ENCODE results near the gene C1orf167. TPM values are rescaled to one million over a fixed set of nuclear protein-coding genes. Genes with fewer than 3 reads are reported as not detected.

C1orf167 gene
- total RNA-seq, 1 donor from 2014 or later: not detected

DNA sequence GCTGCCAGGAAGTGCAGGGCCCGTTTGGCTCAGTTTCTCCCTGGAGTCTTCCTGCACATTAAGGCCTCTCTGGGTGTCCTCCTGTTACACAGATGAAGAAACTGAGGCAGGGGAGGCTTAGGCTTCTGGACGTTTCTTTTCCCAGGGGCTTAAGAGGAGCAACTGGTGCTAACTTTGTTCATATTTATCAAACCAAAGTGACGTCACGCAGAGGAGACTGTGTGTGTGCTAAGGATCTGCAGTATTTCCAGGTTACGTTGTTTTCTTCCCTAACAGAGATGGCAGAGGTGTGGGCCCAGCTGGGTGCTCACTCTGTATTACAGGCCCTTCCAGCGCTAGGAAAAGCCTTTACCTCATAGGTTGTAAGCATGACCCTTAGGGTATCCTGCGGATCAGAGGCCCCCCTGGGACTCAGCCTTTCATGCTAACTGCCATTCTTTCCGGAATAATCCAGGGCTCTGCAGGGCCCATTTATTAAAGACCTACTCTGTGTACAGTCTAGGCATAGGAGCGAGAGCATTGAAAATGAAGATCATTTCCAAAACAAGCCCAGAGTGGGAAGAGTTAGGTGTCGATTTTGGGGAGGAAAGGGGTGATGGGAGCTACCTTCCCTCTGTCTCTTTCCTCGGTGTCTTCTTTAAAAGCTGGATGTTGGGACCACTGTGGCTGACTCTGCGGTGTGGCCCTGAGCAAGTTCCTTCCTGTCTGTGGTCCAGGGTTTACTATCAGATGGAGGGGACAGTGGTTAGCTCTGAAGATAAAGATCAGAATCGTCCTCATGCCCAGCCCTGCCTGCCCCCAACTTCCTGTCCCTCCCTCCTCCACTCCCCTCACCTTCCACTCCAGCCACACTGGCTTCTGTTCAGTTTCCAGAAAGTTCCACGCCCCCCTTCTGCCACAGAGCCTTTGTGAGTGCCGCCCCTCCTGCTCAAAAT, 21.5 kb upstream of the C1orf167 start:
- Histone ChIP-seq H3K27ac (no peak overlapping the region), H3K36me3 (no peaks in the 10 kb centered on the region), H3K27me3 (no peaks in the 10 kb centered on the region), H3K4me3 (no peak overlapping the region), H3K4me1 (peaks cover 43% of the 10 kb centered on the region), H3K9me3 (no peaks in the 10 kb centered on the region)
- DNase-seq (ENCODE audit: extremely low spot score in 2 of 2): no peak
- TF ChIP-seq, protein P1, sequence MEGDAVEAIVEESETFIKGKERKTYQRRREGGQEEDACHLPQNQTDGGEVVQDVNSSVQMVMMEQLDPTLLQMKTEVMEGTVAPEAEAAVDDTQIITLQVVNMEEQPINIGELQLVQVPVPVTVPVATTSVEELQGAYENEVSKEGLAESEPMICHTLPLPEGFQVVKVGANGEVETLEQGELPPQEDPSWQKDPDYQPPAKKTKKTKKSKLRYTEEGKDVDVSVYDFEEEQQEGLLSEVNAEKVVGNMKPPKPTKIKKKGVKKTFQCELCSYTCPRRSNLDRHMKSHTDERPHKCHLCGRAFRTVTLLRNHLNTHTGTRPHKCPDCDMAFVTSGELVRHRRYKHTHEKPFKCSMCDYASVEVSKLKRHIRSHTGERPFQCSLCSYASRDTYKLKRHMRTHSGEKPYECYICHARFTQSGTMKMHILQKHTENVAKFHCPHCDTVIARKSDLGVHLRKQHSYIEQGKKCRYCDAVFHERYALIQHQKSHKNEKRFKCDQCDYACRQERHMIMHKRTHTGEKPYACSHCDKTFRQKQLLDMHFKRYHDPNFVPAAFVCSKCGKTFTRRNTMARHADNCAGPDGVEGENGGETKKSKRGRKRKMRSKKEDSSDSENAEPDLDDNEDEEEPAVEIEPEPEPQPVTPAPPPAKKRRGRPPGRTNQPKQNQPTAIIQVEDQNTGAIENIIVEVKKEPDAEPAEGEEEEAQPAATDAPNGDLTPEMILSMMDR (IDR thresholded peaks at IDR 0.05): no peak
- TF ChIP-seq POLR2AphosphoS5 (IDR thresholded peaks at IDR 0.05; ENCODE audit: insufficient read depth in 1 of 2, low read depth in 1 of 2): no peak
- TF ChIP-seq POLR2A (IDR thresholded peaks at IDR 0.05): no peak
- intact Hi-C loops (cut with DNase I): loop anchor here (5.0 kb wide), 1 partner anchor 62 kb away; no protein-coding TSS in a partner anchor

DNA sequence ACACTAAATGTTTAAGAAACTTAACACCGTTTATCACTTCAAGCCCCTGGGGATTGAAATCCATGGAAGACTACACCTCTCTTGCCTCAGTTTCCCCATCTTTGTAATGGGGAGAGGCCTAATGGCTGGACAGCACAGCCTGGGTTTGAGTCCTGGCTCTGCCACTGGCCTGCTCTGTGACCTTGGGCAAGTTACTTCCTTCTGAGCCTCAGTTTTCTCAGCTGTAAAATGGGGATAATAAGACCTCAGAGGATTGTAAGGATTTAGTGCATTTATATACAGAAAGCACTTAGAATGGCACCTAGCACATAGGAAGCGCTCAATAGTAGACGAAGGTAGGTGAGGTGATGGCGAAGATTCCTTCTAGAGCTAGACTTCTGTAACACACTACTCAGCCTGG, 20.5 kb upstream of the C1orf167 start:
- H3K27ac ChIP-seq: no peak overlapping the region
- no peaks in the 10 kb centered on the region for H3K27me3 ChIP-seq
- peaks cover 40% of the 10 kb centered on the region for H3K4me1 ChIP-seq
- no peaks in the 10 kb centered on the region for H3K9me3 ChIP-seq
- intact Hi-C loops (cut with DNase I): loop anchor here (5.0 kb wide), 1 partner anchor 61 kb away; no protein-coding TSS in a partner anchor
- TF ChIP-seq POLR2A (IDR thresholded peaks at IDR 0.05): no peak
- TF ChIP-seq, protein P1 (IDR thresholded peaks at IDR 0.05): no peak
- H3K36me3 ChIP-seq: peaks cover 0 to 6% of the 10 kb centered on the region in 2 donors
- no peak overlapping the region for H3K4me3 ChIP-seq
- DNase-seq (ENCODE audit: extremely low spot score in 2 of 2): no peak

DNA sequence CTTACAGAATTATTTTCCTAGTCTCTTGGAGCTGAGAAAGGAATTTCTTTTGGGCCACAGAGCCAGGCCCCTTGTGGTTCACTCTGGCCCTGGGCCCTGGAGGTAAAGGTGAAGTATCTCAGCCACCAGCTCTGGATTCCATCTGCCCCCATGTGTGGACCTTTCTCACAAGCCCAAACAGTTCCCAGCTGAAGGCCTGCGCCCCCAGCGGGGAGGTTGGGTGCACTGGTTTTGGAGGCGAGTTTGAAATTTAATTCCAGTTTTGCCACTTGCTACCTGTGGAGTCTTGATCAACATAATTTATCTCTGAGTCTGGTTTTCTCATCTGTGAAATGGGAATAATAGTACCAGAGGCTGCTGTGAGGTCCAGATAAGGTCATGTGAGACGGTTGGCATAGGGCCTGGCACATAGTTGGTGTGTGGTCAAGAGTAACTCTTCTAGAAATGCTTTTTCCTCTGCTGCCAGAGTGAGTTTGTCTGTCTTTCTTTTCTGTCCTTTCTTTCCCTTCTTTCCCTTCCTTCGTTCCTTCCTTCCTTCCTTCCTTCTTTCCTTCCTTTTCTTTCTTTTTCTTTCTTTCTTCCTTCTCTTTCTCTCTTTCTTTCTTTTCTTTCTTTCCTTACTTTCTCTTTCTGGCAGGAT, 20.0 kb upstream of the C1orf167 start:
- no peaks in the 10 kb centered on the region for H3K9me3 ChIP-seq
- H3K27me3 ChIP-seq: no peaks in the 10 kb centered on the region
- H3K27ac ChIP-seq: no peak overlapping the region
- H3K4me1 ChIP-seq: peaks cover 35% of the 10 kb centered on the region
- no peak overlapping the region for H3K4me3 ChIP-seq
- DNase-seq (ENCODE audit: extremely low spot score in 2 of 2): no peak
- intact Hi-C loops (cut with DNase I): loop anchor here (5.0 kb wide), 1 partner anchor 60 kb away; no protein-coding TSS in a partner anchor
- no peak for TF ChIP-seq POLR2AphosphoS5 (IDR thresholded peaks at IDR 0.05; ENCODE audit: insufficient read depth in 1 of 2, low read depth in 1 of 2)
- TF ChIP-seq POLR2A (IDR thresholded peaks at IDR 0.05): no peak
- TF ChIP-seq, protein P1 (IDR thresholded peaks at IDR 0.05): no peak
- peaks cover 0 to 10% of the 10 kb centered on the region in 2 donors for H3K36me3 ChIP-seq

GRCh38 chr1:11744287-11744686, 17.7 kb upstream of the C1orf167 start:
- no peak for DNase-seq (ENCODE audit: extremely low spot score in 2 of 2)
- H3K36me3 ChIP-seq: peaks cover 0 to 14% of the 10 kb centered on the region in 2 donors
- H3K4me1 ChIP-seq: peaks cover 18% of the 10 kb centered on the region
- intact Hi-C loops (cut with DNase I): loop anchor here (5.0 kb wide), 1 partner anchor 58 kb away; no protein-coding TSS in a partner anchor
- H3K27me3 ChIP-seq: no peaks in the 10 kb centered on the region
- TF ChIP-seq, protein P1 (IDR thresholded peaks at IDR 0.05): no peak
- TF ChIP-seq POLR2A (IDR thresholded peaks at IDR 0.05) (no peak), POLR2AphosphoS5 (IDR thresholded peaks at IDR 0.05; ENCODE audit: insufficient read depth in 1 of 2, low read depth in 1 of 2) (no peak)
- no peaks in the 10 kb centered on the region for H3K9me3 ChIP-seq
- no peak overlapping the region for H3K4me3 ChIP-seq
- H3K27ac ChIP-seq: no peak overlapping the region
